ENCODE data around the gene EYA4.

The EYA4 gene, protein sequence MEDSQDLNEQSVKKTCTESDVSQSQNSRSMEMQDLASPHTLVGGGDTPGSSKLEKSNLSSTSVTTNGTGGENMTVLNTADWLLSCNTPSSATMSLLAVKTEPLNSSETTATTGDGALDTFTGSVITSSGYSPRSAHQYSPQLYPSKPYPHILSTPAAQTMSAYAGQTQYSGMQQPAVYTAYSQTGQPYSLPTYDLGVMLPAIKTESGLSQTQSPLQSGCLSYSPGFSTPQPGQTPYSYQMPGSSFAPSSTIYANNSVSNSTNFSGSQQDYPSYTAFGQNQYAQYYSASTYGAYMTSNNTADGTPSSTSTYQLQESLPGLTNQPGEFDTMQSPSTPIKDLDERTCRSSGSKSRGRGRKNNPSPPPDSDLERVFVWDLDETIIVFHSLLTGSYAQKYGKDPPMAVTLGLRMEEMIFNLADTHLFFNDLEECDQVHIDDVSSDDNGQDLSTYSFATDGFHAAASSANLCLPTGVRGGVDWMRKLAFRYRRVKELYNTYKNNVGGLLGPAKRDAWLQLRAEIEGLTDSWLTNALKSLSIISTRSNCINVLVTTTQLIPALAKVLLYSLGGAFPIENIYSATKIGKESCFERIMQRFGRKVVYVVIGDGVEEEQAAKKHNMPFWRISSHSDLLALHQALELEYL

DNA sequence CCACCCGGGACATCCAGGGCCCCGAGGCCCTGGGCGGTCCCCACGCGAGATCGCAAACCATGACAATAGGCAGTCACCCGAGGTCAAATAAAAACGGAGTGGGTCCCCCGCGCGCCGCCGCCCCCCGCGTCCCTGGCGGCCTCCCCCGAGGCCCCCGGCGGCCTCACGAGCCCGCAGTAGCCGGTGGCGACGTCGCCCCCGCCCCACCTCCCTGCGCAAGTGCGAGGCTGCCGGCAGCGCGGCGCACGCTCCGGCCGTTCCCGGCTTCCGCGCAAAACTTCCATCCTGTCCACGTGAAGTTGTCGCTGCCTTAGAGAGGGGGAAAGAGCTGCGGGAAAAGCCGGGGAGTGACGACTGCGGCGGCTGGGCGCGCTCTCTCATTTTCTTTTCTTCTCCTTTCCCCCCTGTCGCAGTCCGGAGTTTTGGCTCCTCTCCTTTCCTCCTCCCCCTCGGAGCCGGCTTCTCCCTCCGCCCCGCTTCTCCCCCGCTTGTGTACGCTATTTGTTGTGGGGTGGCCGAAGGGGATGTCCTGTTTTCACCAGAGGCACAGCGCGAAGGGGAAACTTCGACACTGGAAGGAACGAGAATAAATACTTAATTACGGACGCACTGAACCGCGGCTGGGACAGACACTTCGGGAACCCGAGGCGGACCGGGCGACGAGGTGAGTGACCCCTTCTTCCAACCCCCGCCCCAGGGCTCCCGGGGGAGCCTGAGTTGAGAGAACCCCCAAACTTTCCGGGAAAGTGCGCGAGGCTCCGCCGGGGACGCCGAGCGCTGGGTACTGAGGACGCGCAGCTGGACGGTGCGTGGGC is at the start of gene EYA4:
Gene EYA4, plus strand, starts transcription at position 272 of the 815 bp plus-strand sequence. CDS start 33,424 bp downstream, outside the sequence.
- peak; percentile 79 for DNase-seq

DNA sequence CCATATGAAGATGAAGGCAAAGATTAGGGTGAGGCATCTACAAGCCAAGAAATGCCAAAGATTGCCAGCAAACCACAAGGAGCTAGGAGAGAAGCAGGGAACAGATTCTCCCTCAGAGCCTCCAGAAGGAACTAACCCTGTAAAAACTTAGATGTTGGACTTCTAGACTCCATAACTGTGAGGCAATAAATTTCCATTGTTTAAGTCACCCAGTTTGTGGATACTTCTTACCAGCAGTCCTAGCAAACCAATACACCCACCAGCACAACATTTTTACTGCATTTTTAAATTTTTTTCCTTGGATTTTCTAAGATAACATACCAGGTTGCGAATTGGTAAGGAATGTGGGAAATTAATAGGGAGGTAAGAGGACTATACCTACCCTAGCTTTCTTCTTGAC is 47.8 kb upstream of the EYA4 start:
- DNase-seq: no peak

DNA sequence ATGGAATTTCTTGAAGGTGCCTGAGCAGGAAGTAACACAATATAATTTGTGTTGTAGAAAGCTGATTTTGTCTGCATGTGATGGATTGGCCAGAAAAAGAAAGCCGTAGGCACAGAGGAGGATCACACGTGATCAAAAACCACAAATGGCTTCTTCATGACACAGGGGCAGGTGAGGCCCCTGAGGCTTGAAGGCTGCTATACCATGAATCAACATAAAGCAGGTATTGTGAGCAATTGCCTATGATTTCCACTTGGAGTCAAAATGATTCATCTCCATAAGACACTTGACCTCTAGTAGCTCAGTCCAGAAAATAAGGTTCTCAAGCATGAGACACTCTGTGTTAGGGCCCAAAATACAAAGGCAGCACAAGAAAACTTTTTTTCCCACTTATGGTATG is 42.4 kb upstream of the EYA4 start:
- no peak for DNase-seq

DNA sequence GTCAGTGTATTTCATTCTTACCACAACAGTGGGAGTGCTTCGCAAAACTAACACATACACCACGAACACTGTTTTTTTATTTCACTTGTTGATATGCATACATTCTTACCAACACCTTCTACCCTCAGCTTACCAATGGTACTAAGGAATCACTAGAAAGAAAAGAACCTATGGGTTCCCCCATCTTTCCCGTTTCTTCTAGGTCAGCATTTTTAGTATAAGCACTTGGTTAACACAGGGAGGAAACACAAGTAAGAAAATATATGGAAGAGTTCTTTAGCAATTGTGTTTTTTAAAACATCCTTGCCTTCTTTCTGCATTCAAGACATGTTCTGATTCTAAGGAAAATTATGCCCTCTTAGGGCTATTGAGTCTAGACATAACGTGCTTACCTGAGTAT is 39.9 kb upstream of the EYA4 start:
- DNase-seq: no peak

DNA sequence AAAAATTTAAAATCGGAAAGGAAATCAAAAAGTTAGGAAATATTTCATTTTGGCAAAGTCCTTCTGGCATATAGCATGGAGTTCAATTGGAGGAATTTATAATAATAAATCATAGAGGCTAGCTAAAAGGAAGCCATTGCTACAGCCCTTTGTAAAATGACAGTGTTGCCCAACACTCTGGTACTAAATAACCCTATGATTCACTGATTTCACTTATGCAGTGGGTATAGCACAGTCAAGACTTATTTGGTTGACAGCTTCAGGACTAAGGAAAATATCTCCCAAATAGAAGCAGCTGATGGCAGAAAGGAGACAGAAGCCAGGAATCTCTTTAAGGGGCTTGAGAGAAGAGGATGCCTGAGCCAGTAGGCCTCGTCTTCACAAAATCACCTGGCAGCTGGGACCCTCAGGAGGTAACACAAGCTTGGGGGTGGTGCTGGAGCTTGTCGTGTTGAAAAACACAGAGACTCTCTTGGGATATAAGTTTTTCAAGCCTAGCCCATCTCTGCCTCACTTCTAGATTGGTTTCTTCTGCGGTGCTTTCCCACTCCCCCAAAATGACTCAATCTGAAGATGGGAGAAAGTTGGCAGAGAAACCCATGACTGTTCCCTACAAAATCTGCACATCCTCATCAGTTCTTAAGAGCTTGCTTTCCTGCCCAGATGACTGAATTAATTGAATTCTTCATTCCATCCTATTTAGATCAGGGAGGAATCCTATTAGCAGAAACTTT is 38.4 kb upstream of the EYA4 start:
- DNase-seq: no peak

DNA sequence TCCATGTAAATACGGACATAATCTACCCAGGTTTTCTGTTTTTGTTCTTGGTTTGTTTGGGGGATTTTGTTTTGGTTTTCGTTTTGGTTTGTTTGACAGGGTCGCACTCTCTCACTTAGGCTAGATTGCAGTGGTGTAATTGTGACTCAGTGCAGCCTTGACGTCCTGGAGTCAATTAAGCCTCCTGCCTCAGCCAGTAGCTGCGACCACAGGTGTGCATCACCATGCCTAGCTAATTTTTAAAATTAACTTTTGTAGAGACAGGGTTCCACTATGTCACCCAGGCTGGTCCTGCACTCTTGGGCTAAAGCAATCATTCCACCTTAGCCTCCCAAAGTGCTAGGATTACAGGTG is 37.8 kb upstream of the EYA4 start:
- DNase-seq: no peak

DNA sequence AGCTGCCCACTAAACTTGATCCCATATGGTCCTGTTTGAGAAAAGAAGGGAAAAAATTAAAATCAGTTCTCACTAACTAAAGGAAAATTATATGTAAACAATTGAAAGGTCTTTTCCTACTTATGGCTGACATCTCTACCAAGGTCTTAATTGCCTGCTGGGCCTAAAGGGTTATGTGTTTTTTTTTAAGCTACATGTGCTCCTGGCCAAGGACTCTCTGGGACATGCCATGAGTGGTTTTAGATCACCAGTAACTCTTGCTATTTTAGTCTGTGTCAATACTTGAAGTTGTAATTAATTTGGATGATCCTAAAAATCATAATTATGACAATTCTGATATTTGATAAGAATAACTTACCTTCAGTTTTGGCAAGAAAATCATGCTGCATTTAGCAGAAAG is 35.9 kb upstream of the EYA4 start:
- no peak for DNase-seq

DNA sequence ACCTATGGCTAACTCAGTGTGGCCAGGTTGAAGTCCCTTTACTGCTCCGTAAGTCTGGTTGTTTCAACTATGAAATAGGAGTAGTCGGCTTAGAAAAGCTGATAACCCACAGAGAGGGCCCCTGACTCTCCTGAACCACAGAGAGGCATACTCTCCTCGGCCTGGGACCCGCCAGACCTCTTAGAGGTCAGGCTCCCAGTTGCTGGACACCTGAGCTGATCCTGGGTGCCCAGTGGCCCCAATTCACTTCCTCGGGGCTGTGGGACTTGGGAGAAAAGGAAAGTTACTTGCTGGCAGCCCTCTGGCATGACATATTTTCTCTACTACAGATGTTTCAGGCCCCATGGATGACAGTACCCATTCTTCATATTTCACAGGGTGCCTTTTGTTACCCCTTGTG is 34.2 kb upstream of the EYA4 start:
- no peak for DNase-seq

DNA sequence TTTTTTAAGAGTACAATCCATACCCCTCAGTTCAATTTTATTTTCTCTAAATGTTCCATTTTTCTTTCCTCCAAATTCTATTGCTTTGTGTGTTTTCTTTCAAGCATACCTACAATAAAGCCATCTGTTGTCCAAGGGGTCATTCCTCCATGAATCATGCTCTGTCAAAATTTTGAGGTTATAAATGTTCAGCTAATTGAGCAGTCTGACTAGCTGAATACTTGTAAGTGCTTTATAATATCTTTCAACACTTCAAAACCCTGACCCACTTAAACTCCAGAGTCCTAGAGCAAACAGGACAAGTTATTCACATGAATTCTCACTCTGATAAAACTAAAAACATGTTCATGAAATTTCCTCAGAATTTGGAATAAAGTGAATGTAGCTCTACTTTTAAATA is 33.4 kb upstream of the EYA4 start:
- DNase-seq: no peak

DNA sequence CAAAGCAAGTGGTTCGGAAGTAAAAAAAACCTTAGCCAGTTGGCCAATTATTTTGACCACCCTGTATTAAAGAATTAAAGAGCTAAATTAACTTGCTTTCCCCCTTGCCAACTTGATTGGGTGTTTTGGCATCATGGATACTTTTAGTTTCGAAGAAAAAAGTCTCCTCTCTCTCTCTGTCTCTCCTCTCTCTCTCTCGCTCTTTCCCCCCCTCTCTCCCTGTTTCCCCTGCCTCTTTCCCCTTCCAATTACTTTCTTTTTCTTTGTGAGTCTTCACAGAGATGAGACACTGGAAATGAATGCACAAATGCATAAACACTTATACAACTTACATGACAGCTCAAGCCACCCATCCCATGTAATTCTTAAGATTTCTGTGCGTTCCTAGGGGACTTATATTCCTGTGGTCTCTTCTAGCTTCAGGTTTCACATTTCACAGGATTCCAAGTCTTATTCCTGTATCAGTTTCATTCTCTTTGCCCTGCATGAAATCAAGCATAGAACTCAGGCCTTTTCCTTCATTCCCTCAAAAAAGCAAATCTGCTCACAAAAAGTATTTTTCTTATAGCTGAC is 32.9 kb upstream of the EYA4 start:
- DNase-seq: no peak

DNA sequence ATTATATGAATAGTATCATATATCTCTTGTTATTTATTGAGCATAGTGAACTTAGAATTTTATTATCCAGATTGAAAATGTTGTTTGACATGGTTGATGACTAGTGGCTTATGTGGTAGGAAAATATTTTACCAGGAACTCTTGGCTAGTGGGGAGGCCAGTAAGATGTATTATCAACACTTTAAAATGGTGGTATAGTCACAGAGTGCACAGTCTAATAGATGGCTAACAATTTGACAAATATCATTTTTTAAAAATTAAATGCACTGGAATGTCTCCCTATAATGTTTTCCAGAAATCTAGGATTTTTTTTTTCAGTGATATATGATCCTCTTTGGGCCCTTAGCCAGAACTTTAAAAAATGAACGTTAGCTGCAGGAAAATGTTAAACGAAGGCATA is 26.9 kb upstream of the EYA4 start:
- no peak for DNase-seq

DNA sequence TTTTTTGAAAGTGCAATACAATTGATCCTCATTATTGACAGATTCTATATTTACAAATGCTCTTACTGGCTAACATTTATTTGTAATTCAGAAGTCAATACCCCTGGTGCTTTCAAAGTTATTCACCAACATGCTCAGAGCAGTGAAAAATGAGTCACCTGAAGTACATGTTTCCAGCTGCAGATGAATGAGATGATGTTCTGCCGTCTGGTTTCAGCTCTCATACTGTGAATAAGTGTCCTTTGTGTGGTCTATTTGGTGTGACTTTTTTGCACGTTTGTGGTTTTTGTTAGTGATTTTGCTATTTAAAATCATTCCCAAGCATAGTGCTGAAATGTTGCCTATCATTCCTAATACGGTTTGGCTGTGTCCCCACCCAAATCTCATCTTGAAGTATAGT is 22.3 kb upstream of the EYA4 start:
- no peak for DNase-seq

DNA sequence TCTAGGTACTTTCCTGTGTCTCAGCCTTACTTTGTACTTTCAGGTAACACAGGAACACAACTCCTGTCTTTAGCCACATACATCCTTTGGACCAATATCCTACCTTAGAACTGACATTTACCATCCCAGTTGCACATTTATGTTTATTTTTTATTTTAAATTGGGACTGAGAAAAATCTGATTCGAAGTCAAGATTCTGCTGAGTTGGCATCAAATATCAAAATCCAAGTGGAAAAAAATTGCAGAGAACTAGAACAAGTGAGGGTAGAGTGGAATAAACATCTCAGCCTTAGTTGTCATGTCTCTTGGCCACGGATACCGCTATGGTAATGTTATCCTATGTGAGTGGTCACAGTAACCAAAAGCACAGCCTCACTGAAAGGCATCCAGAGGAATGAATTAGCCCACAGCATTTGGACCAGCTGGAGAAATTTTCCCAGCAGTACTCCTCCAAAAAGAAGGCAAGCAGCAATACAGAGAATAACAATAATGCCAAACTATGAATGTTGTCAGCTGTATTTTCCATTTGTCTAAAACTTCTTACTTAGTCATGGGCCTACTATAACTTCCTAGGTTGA is 17.6 kb upstream of the EYA4 start:
- DNase-seq: no peak

DNA sequence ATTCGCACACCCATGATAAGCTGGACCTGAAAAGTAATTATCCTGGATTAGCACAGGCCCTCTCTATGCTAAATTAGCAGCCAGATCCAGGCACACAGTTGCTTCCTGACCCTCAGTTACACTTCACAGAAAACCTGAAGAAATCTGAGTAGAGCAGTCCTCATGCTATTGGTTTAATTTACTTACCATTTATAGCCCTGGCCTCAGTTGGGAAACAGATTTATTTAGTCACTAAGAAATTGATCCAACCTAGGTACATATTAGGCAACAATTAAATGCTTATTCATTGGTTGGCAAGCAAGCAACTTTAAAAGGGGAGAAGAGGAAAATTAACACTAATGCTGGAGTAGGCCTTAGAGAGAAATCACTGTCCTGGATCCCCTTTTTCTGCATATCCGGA is 15.6 kb upstream of the EYA4 start:
- DNase-seq: no peak

DNA sequence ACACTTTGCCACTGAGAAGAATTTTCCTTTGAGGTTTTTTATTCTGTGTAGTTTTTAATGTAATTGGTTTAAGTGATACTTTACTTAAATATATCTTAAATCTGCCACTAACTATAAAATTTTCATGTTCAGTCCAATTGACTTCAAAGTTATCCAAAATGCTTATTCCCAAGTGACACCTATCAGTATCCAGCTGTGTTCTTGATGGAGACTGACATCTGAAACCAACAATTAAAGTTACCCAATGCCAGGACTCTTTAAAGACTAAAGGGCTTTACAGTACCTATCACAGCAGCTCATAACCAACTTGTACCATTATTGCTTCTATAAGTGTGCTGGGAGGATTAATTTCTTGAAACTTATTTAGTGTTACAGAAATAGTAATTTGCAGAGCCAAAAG is 13.8 kb upstream of the EYA4 start:
- DNase-seq: no peak

DNA sequence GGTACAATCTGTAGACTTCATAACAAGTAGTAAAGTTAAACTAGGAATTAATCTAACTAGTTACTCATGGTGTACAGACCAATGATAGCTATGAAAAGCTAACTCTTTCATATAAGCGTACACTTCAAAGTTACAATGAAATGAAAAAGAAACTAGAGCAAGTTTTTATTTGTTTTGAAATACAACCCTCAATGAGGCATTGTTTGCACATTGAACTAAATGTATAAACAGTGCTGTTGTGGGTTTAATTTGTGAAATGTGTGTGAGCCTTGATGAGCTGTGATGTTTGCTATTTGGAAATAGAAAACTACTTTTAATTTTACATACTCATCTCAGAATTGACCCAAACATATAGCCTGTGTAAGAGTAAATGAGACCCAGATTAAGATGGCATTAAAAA is 11.1 kb upstream of the EYA4 start:
- DNase-seq: no peak

DNA sequence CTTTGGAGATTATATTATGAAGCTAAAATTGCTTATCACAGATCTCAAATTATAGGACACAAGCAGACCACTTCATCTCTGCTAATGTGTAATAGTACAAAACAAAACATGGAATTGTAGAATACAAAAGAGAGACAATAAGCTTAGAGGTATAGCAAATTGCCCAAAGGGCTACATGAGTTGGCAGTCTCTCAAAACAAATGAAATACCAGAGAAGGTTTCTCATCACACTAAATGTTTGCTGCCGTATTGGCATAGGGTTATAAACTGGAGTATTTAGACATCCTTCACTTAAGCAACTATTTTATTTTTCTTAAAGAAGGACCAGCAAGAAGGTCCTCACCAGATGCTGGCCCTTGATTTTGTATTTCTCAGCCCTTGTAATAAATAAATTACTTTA is 5.9 kb upstream of the EYA4 start:
- DNase-seq: no peak

DNA sequence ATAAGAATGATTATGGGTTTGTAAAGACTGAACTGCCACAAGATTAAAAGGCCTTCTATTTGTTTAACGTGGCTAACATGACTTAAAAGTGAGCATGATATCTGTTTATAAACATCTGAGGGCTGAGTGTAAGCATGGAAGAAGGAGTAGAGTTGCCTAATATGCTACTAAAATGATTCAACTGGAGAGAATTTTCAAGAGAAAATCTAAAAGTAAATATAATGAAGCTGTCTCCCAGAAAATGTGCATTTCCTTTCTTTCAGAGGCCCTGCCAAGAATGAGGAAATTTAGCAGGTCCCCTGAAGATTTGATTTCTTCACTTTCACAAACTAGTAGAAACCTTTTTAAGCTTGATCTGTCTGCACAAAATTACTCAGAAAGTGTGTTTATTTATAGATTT is 4.2 kb upstream of the EYA4 start:
- DNase-seq: no peak

DNA sequence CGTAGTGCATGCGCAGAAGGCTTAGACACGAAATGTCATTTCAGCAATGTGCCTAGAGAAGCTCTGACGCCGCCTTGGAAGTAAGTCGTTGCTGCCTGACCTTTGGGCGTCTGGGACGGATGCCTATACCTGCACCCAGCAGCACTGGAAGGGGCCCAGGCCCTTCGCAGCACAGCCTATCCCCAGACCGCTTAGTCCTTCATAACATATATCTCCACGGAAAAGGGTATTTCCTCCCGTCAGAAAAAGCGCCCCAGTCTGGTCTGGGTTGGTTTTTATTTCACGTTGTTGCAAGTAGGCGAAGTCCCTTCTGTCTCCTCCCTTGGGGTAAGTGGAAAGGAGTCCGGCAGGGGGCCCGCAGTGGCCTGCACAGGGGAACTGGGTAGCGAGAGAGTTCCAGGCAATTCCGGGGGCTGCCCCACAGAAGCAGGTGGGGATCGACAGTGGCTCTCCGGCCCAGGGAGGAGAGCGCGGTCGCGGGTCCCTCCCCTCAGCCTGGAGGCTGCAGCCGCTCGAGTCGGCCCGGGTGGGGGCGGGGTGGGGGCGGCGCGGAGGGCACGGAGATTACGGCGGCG is 559 bp upstream of the EYA4 start:
- DNase-seq: peak; percentile 66

DNA sequence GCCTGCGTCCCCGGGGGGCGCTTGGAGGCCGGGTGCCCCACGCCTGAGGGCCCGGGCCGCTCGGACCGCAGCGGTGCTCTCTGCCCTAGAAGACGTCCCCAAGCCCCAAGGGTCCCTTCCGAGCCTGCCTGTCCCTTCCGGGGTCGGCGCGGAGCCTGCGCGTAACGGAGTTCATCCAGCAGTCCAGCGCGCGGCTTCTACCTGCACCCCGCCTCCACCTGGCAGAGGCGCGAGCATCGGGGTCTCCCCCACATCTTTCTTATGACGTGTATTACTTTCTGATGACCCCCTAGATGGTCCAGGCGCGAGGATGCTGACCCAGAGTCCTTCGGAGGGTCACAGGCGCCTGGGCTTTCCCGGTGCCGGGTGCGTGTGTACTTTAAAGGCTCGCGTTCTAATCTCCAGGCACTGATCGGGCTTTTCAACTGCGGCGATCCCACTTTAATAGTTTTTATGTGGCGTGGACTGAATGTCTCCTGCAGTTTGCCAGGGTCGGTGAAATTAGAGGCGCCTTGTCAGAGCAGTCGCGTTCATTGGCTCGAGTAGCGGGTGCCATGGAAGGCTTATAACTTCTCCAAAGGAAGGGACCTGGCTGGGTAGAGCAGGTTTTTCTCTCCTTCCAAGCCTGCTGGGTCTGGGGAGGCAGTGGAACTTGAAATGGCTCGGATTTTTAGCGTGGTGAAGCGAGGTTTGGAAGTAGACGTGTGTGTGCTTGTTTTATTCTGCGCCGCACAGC is 912 bp downstream of the EYA4 start:
- peak; percentile 62 for DNase-seq
